ENCODE data around the gene ELMO1.

GRCh38 chr7:36966039-36966438 is 482.6 kb downstream of the ELMO1 start:
- TF ChIP-seq POLR2AphosphoS5 (IDR thresholded peaks at IDR 0.05; ENCODE audit: low read depth, low read length), result no peak
- TF ChIP-seq TAF1 (IDR thresholded peaks at IDR 0.05; ENCODE audit: borderline replicate concordance, low read depth, low read length), result no peak

Data from GM12892 (cell line).